PFSK-1 (cell line): ENCODE measurements around the gene PGM3.

Experiments
- POLR2AphosphoS5 ChIP-seq: IDR thresholded peaks from 2 replicates; pipeline ENCODE4 v1.6.1; 2012; ENCODE audit warnings: low read depth, mild to moderate bottlenecking, control low read depth, low read length, moderate library complexity
- REST ChIP-seq, 2 experiments: IDR thresholded peaks; 2 replicates each; pipeline versions ENCODE4 v1.6.1 to v1.8.0; 2011 to 2012; ENCODE audit warnings: low read depth in 2 of 2, low read length in 2 of 2, control low read depth in 1 of 2, inconsistent platforms in 1 of 2, mild to moderate bottlenecking in 1 of 2, moderate library complexity in 1 of 2; ENCODE audit not compliant: insufficient read depth in 1 of 2
- SIN3A ChIP-seq: IDR thresholded peaks from 2 replicates; pipeline ENCODE4 v1.6.1; 2012; ENCODE audit warnings: mild to moderate bottlenecking, low read length, moderate library complexity, borderline replicate concordance; ENCODE audit not compliant: insufficient read depth
- TAF1 ChIP-seq: IDR thresholded peaks from 2 replicates; pipeline ENCODE4 v1.6.1; 2012; ENCODE audit warnings: low read length, control low read depth, borderline replicate concordance; ENCODE audit not compliant: insufficient read depth

GRCh38 chr6:83218646-83219045 is 25.6 kb upstream of the PGM3 start:
- no peak for TF ChIP-seq POLR2AphosphoS5
- TF ChIP-seq REST (IDR thresholded peaks at IDR 0.05; ENCODE audit: insufficient read depth in 1 of 2, low read depth in 2 of 2, low read length in 2 of 2) = no peak
- no peak for TF ChIP-seq TAF1
- TF ChIP-seq SIN3A = no peak
